Activated CD4-positive, CD25-positive, alpha-beta regulatory T cell treated with anti-CD3 and anti-CD28 coated beads, Interleukin-2, amount 50 U/mL, for 72 hours (primary cell): ENCODE results near the gene NFIB.

Source experiments
- DNase-seq: peaks from one replicate; pipeline ENCODE4 v3.0.0; 2021

Gene NFIB

GRCh38 chr9:14096258-14096922, 217.6 kb downstream of the NFIB start:
- DNase-seq = no peak

GRCh38 chr9:14095277-14095676, 218.7 kb downstream of the NFIB start:
- no peak for DNase-seq

GRCh38 chr9:14094491-14094890, 219.4 kb downstream of the NFIB start:
- no peak for DNase-seq

- DNase-seq = no peak
Measured at GRCh38 chr9:14092344-14092743, 221.6 kb downstream of the NFIB start.

GRCh38 chr9:14089051-14089803, 224.7 kb downstream of the NFIB start:
- no peak for DNase-seq

- DNase-seq = no peak
Measured at GRCh38 chr9:14087576-14087975, 226.4 kb downstream of the NFIB start.

GRCh38 chr9:14086495-14086894, 227.4 kb downstream of the NFIB start:
- no peak for DNase-seq

- no peak for DNase-seq
Measured at GRCh38 chr9:14085810-14086209, 228.1 kb downstream of the NFIB start.

GRCh38 chr9:14084867-14085266, 229.1 kb downstream of the NFIB start:
- DNase-seq = no peak

- DNase-seq = no peak
Measured at GRCh38 chr9:14083366-14083765, 230.6 kb downstream of the NFIB start.

GRCh38 chr9:14082732-14083131, 231.2 kb downstream of the NFIB start:
- no peak for DNase-seq

- DNase-seq = no peak
Measured at GRCh38 chr9:14081745-14082144, 232.2 kb downstream of the NFIB start.

- no peak for DNase-seq
Measured at GRCh38 chr9:14080959-14081542, 232.9 kb downstream of the NFIB start.

- DNase-seq = no peak
Measured at GRCh38 chr9:14079440-14079839, 234.5 kb downstream of the NFIB start.

GRCh38 chr9:14077672-14078071, 236.3 kb downstream of the NFIB start:
- DNase-seq = no peak

GRCh38 chr9:14075218-14075617, 238.7 kb downstream of the NFIB start:
- no peak for DNase-seq

GRCh38 chr9:14072850-14073249, 241.1 kb downstream of the NFIB start:
- DNase-seq = no peak

- DNase-seq = no peak
Measured at GRCh38 chr9:14071484-14071883, 242.5 kb downstream of the NFIB start.

GRCh38 chr9:14068690-14069089, 245.3 kb downstream of the NFIB start:
- no peak for DNase-seq

- no peak for DNase-seq
Measured at GRCh38 chr9:14066831-14067230, 247.1 kb downstream of the NFIB start.

- no peak for DNase-seq
Measured at GRCh38 chr9:14066032-14066431, 247.9 kb downstream of the NFIB start.

- DNase-seq = no peak
Measured at GRCh38 chr9:14064940-14065339, 249.0 kb downstream of the NFIB start.

GRCh38 chr9:14063756-14064155, 250.2 kb downstream of the NFIB start:
- DNase-seq = no peak

GRCh38 chr9:14062586-14063221, 251.2 kb downstream of the NFIB start:
- DNase-seq = no peak
